ENCODE results near the gene PRSS57.

- TF ChIP-seq GATA2 (IDR thresholded peaks at IDR 0.05; ENCODE audit: low read depth, low read length) (no peak), GATA3 (IDR thresholded peaks at IDR 0.05; ENCODE audit: low read depth, low read length) (no peak)
Measured at GRCh38 chr19:656751-657559, 38.3 kb downstream of the PRSS57 start.

Measured in SH-SY5Y (cell line).